SH-SY5Y (cell line): ENCODE results near the gene DDX39A.

Experiments
- GATA2 ChIP-seq: IDR thresholded peaks from 2 replicates; pipeline ENCODE4 v1.6.1; 2011; ENCODE audit warnings: mild to moderate bottlenecking, low read depth, low read length
- GATA3 ChIP-seq: IDR thresholded peaks from 2 replicates; pipeline ENCODE4 v1.6.1; 2011; ENCODE audit warnings: low read depth, mild to moderate bottlenecking, low read length, moderate library complexity

DNA sequence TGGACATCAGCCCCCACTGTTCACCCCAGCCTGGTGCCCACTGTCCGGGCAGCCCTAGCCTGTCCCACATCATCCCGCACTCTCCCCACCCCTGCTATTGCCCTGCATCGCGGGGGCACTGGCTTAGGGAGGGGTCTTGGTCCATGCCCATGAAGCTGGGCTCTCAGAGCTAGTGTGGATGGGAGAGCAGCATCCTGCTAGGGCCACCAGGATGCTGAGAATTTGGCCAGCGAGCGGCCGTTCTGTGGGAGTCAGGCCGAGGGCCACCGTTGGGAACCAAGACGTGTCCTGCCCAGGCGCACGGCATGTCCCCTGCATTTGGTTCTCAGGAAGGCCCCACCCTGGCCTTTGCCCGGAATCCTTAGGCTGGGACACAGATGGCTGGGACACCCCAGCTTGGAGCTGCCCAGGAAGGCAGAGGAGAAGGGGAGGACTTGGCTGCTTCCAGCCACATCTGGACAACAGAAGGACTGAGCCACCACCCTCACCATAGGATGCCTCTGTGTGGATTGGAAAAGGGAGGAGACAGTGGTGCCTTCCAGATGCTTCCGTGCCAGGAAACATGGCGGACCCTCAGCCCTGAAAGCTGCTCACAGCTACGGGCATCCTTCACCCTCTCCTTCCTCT is 23.3 kb downstream of the DDX39A start:
- no peak for TF ChIP-seq GATA2
- no peak for TF ChIP-seq GATA3
